NCI-H187 treated with DMSO at 0.1 percent for 48 hours (cell line): ENCODE results near the gene AHNAK2.
"Not testable (repeated sequence)": the region's sequence is repeated elsewhere in the genome, so short reads cannot be mapped to it uniquely, and the experiment has no call there.

Experiments used
- DNase-seq: peaks from one replicate; lab custom pipeline; 2025; lab: John Stamatoyannopoulos, UW

Gene AHNAK2

GRCh38 chr14:104951863-104952657 lies 26.1 kb downstream of the AHNAK2 start:
- not testable (repeated sequence) for DNase-seq

- DNase-seq: not testable (repeated sequence)
These were observed 27.5 kb downstream of the AHNAK2 start for GRCh38 chr14:104950701-104951100.

GRCh38 chr14:104950021-104950420 lies 28.2 kb downstream of the AHNAK2 start:
- no peak for DNase-seq

- DNase-seq: not testable (repeated sequence)
These were observed 28.7 kb downstream of the AHNAK2 start for GRCh38 chr14:104949406-104949955.

GRCh38 chr14:104948736-104949031 lies 29.5 kb downstream of the AHNAK2 start:
- no peak for DNase-seq

GRCh38 chr14:104947881-104948735 lies 30.1 kb downstream of the AHNAK2 start:
- not testable (repeated sequence) for DNase-seq

GRCh38 chr14:104947201-104947600 lies 31.0 kb downstream of the AHNAK2 start:
- not testable (repeated sequence) for DNase-seq

GRCh38 chr14:104945986-104946965 lies 31.9 kb downstream of the AHNAK2 start:
- not testable (repeated sequence) for DNase-seq

- DNase-seq: not testable (repeated sequence)
These were observed 32.9 kb downstream of the AHNAK2 start for GRCh38 chr14:104945266-104945665.

- DNase-seq: not testable (repeated sequence)
These were observed 33.6 kb downstream of the AHNAK2 start for GRCh38 chr14:104944436-104945205.

- not testable (repeated sequence) for DNase-seq
These were observed 34.2 kb downstream of the AHNAK2 start for GRCh38 chr14:104944016-104944308.

GRCh38 chr14:104943216-104944015 lies 34.8 kb downstream of the AHNAK2 start:
- not testable (repeated sequence) for DNase-seq

- no peak for DNase-seq
These were observed 35.6 kb downstream of the AHNAK2 start for GRCh38 chr14:104942586-104942985.

- no peak for DNase-seq
These were observed 36.4 kb downstream of the AHNAK2 start for GRCh38 chr14:104941508-104942365.

- DNase-seq: no peak
These were observed 37.5 kb downstream of the AHNAK2 start for GRCh38 chr14:104940526-104941150.

GRCh38 chr14:104939666-104940410 lies 38.3 kb downstream of the AHNAK2 start:
- no peak for DNase-seq

GRCh38 chr14:104938960-104939359 lies 39.2 kb downstream of the AHNAK2 start:
- no peak for DNase-seq

GRCh38 chr14:104938436-104938835 lies 39.7 kb downstream of the AHNAK2 start:
- DNase-seq: no peak
